ENCODE measurements around the gene C9orf153.

DNA sequence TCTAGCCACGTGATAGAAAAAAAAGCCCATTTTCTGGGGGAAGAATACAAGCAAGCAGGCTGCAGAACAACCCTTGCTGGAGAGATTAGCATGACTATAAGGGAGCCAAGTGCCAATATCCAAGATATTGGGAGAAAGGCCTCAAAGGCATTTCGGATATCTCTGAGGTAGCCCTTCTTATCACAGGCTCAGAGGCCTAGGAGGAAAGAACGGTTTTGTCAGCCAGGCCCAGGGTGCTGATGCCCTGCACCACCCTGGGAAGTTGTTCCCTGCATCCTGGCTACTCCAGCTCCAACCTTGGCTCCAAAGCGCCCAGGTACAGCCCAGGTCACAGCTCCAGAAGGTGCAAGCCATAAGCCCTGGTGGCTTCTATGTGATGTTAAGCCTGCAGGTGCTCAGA, 66.4 kb downstream of the C9orf153 start:
- TF ChIP-seq TEAD4 (IDR thresholded peaks at IDR 0.05; ENCODE audit: borderline replicate concordance, insufficient read depth) (no peak), SMC3 (IDR thresholded peaks at IDR 0.05; ENCODE audit: low read depth, low read length) (no peak), TCF12 (IDR thresholded peaks at IDR 0.05) (no peak), EZH2phosphoT487 (IDR thresholded peaks at IDR 0.05; ENCODE audit: borderline replicate concordance, low read depth) (no peak), CTCF (IDR thresholded peaks at IDR 0.05) (no peak), RFX5 (IDR thresholded peaks at IDR 0.05; ENCODE audit: low read length) (no peak), GABPA (IDR thresholded peaks at IDR 0.05; ENCODE audit: low read depth) (no peak), SIN3A (IDR thresholded peaks at IDR 0.05; ENCODE audit: borderline replicate concordance, low read depth, low read length) (no peak), RXRA (IDR thresholded peaks at IDR 0.05; ENCODE audit: borderline replicate concordance, low read depth) (no peak), POLR2AphosphoS5 (IDR thresholded peaks at IDR 0.05; ENCODE audit: low read depth, low read length) (no peak)
- TF ChIP-seq, protein P1, sequence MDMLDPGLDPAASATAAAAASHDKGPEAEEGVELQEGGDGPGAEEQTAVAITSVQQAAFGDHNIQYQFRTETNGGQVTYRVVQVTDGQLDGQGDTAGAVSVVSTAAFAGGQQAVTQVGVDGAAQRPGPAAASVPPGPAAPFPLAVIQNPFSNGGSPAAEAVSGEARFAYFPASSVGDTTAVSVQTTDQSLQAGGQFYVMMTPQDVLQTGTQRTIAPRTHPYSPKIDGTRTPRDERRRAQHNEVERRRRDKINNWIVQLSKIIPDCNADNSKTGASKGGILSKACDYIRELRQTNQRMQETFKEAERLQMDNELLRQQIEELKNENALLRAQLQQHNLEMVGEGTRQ (IDR thresholded peaks at IDR 0.05; ENCODE audit: borderline replicate concordance, low read depth, low read length): no peak
